Measurements from ENCODE around the gene RNF135.
"Not testable (repeated sequence)": the region's sequence is repeated elsewhere in the genome, so short reads cannot be mapped to it uniquely, and the experiment has no call there.

- not testable (repeated sequence) for TF ChIP-seq POLR2AphosphoS5, EP300, CTCF, POLR2A (IDR thresholded peaks at IDR 0.05)
Measured at GRCh38 chr17:31010014-31010413, 39.2 kb downstream of the RNF135 start.
